GM18508 (cell line): ENCODE results near the gene ZSCAN5B.
"Not testable (repeated sequence)": the region's sequence is repeated elsewhere in the genome, so short reads cannot be mapped to it uniquely, and the experiment has no call there.

ENCODE experiments used
- ATAC-seq: cut with Tn5 transposase; IDR thresholded peaks from one replicate; pipeline ENCODE4 v1.9.1; 2021; ENCODE audit warnings: moderate number of reproducible peaks; ENCODE audit not compliant: insufficient read depth, unreplicated experiment

ZSCAN5B gene

DNA sequence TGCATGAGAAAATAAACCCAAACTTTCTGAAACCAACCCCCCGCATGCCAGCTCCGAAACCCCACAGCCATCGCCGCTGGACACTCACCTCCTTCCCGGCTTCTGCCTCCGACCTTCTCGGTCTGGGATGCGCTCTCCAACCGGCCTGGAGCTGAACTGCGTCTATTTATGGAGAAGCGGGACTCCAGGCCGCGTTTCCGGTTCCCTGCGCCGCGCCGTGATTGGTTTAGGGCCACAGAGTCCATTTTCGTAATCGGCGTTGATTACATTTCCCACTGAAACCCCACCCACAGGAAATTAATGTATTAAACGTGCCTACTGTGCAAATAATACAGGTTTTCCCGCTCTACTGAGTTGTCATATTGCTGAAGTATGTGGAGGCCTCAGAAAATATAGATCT, at the start of gene ZSCAN5B:
TSS of gene ZSCAN5B (minus strand) at position 138 of the 400 bp plus-strand sequence. CDS start 4,731 bp downstream, outside the sequence.
- ATAC-seq = not testable (repeated sequence)

- not testable (repeated sequence) for ATAC-seq
Observed at GRCh38 chr19:56245764-56246163, 48.2 kb upstream of the ZSCAN5B start.

- ATAC-seq = no peak
Observed at GRCh38 chr19:56245121-56245740, 47.6 kb upstream of the ZSCAN5B start.

- no peak for ATAC-seq
Observed at GRCh38 chr19:56223481-56223880, 25.9 kb upstream of the ZSCAN5B start.

- no peak for ATAC-seq
Observed at GRCh38 chr19:56222901-56223300, 25.3 kb upstream of the ZSCAN5B start.

DNA sequence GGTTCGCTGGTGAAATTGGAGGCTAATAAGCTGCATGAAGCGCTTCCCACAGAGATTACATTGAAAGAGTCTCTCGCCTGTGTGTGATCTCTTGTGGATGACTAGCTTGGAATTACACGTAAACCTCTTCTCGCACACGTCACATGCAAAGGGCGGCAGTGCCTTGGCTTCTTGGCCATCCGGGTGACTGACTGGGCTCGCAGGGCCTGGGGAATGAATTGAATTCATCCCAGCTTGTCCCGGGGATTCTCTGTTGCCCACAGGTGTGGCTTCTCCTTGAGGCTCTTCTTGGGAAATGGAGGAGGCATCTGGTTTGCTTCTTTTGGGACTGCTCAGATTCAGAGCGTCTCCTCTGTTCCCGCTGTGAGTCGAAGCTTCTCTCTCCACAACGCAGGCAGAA, 24.3 kb upstream of the ZSCAN5B start:
- no peak for ATAC-seq

DNA sequence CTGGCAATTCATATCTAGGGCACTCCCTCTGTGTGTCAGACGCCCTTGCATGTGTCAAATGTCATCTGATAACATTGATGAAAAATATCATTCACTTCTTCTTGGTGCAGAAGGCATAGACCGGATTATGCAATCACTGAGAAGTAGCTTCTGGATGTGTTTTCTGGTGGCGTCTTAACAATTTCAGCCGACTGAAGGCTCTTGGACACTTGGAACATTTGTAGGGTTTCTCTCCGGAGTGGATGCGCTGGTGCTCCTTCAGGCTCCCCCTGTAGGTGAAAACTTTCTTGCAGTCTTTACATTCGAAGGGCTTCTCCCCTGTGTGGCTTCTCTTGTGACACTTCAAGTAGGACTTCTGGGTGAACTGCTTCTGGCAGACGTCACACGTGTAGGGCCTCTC, 23.9 kb upstream of the ZSCAN5B start:
- ATAC-seq = not testable (repeated sequence)

DNA sequence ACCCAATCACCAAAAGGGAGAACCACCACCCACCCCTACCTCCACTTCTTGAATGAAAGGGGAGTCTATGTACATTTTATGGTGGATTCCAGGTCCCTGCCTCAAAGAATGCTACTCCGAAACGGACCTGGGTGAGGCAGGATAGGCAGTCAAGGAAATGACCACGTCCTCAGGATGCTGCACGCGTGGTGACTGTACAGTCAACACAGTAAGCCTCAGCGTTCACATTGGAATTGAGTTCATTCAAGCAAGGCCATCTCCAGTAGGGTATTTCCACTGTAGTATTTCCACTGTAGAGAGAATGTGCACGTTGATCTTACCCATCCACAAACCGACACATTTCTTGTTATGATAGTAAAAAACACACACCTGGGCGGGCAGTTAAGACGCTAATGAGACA, 21.4 kb upstream of the ZSCAN5B start:
- no peak for ATAC-seq

- ATAC-seq = no peak
Observed at GRCh38 chr19:56217039-56217949, 19.7 kb upstream of the ZSCAN5B start.

DNA sequence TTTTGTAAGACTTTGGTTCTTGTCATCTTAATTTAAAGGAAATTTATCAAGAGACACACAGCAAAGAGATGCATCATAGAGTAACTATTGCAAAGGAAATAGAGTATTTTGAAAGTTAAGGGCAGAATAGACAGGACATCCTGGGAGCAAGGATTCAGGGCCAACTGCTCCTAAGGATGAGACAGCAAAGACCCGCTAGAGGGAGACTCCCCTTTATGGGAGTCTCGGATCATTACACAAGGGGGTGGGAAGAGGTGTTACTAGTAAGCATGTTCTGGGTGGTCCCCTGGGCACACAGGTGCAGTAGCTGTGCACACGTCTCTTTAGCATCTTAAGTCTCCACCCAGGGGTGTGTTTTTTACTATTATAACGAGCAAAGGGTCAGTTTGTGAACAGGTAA, 14.1 kb upstream of the ZSCAN5B start:
- ATAC-seq = no peak

- not testable (repeated sequence) for ATAC-seq
Observed at GRCh38 chr19:56210036-56210435, 12.5 kb upstream of the ZSCAN5B start.

GRCh38 chr19:56209091-56209490, 11.5 kb upstream of the ZSCAN5B start:
- no peak for ATAC-seq

DNA sequence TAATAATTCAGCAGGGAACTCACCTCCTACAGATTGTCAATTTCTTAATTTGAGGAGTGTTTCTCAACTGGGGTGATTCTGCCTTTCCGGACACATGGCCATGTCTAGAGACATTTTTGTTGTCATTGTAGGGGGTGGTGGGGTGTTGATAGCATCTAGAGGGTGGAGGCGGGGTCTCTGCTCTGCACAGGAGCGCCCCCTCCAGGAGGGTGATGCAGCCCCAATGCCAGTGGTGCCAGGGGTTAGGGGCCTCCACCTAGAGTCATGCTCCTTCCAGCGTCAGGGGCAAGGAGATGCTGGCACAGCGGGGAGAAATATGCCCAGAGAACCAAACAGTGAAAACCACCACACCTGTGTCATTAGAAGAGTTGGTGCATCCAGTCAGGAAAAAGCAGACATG, 10.0 kb upstream of the ZSCAN5B start:
- ATAC-seq = not testable (repeated sequence)

DNA sequence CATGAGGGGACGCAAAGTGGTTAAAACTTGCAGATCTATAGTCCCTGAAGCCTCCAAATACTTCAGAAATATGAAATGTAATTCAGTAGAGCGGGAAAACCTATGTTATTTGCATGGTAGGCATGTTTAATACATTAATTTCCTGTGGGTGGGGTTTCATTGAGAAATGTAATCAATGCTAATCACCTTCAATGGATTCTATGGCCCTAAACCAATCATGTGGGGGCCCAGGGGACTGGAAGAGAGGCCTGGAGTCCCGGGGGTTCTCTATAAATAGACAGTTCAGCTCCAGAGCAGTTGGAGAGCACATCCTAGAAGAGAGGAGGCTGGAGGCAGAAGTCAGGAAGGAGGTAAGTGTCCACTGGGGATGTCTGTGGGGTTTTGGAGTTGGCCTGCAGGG, 4.4 kb upstream of the ZSCAN5B start, which contains the start of gene ZSCAN5C:
TSS of gene ZSCAN5C (plus strand) at position 301 of the 400 bp plus-strand sequence. CDS start 3,641 bp downstream, outside the sequence.
- no peak for ATAC-seq

GRCh38 chr19:56199687-56200086, 2.1 kb upstream of the ZSCAN5B start:
- ATAC-seq = no peak

DNA sequence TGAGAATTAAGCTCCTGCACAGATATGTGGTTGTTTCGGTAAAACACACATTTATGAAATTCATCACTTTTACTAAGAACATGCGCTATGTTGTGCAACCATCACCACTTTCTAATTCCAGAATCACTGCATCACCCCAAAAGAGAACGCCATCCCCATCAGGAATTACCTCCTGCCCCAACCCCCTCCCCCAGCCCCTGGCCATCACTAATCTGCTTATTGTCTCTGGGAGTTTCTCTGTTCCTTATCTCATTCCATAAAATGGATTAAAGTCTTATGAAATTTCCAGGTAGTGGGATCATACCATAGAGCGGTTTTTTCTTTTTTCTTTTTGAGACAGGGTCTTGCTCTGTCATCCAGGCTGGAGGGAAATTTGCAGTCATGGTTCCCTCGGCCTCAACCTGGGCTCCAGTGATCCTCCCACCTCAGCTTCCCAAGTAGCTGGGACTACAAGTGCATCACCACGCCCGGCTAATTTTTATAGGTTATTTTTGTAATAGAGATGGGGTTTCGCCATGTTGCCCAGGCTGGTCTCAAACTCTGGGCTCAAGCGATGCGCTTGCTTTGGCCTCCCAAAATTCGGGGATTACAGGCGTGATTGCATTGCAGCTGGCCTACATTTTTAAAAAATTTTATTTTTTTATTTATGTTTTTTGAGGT, 3.5 kb downstream of the ZSCAN5B start:
- no peak for ATAC-seq

GRCh38 chr19:56191711-56192110, 5.9 kb downstream of the ZSCAN5B start:
- ATAC-seq = no peak

DNA sequence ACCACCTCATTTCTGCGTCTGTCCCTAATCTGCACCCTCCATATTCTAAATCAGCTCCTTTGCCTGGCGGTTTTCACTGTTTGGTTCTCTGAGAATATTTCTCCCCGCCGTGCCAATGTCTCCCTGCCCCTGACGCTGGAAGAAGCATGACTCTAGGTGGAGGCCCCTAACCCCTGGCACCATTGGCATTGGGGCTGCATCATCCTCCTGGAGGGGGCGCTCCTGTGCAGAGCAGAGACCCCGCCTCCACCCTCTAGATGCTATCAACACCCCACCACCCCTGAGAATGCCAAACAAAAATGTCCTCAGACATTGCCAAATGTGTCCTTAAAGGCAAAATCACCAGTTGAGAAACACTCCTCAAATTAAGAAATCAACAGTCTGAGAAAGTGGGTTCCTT, 6.5 kb downstream of the ZSCAN5B start:
- no peak for ATAC-seq

- ATAC-seq = no peak
Observed at GRCh38 chr19:56189785-56190184, 7.8 kb downstream of the ZSCAN5B start.

DNA sequence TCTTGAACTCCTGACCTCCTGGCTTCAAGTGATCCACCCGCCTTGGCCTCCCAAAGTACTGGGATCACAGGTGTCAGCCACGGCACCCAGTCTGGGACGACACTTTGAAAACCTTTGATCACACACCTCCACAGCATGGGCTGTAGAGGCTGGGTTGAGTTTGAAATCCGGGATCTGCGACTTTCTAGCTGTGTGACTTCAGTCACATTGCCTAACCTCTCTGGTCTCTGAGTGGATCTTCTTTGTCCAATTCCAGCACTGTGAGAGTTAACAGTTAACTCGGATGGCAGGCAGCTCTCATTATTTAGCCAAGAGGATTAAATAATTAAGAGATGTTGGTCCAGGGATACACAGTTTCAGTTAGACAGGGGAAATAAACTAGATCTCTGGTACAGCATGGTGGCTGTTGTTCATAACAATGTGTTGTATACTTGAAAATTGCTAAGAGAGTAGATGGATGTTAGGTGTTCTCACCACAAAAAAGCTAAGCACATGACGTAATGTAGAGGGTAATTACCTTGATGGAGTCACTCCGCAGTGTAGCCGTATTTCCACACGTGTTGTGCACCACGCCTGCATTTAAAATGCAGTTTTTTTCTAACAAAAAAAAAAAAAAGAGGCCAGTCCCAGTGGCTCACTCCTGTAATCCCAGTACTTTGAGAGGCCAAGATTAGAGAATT, 19.9 kb downstream of the ZSCAN5B start:
- ATAC-seq = no peak
